ENCODE data around the gene RASAL3.
"Not testable (repeated sequence)": the region's sequence is repeated elsewhere in the genome, so short reads cannot be mapped to it uniquely, and the experiment has no call there.

RASAL3 gene

DNA sequence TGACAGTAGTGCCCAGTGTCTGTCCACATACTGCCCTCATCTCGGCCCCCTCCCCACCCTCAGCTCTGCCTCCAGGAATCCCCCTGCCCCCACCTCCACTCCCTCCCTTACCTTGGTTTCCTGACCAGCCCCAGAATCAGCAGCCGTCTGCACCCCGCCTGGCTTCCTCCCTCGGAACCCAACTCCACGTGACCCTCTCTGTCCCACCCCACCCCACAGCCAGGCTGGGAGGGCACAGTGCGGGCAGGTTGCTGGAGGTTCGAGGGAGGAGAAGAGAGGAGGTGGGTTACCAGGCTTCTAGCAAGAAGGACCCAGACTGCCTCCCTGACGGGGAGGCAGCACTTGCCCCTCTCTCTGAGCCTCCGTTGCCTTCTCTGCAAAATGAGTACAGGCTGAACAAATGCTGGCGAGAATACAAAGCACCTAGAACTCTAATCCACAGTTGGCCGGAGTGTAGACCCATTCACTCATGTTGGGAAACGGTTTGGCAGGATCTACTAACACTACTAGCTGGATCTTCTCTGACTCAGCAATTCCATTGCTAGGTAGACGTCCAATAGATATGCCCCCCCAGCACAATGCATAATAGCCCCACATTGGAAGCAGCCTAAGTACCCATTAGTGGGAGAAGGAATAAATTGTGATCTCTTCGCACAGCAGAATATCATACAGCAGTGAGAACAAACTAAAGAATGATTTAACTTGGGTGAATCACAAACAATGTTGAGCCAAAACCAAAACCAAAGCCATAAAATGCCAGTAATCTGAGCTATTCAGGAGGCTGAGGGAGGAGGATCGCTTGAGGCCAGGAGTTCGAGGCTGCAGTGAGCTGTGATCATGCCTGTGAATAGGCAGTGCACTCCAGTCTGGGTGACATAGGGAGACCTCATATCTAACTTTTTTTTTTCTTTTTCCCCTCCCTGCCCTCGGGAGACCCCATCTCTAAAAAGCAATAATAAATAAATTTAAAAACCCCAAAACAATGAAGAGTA is at the start of gene RASAL3:
Gene RASAL3, minus strand, starts transcription at position 151 of the 992 bp plus-strand sequence. CDS start 186 bp downstream, outside the sequence.
- peak; percentile 86 for DNase-seq

DNA sequence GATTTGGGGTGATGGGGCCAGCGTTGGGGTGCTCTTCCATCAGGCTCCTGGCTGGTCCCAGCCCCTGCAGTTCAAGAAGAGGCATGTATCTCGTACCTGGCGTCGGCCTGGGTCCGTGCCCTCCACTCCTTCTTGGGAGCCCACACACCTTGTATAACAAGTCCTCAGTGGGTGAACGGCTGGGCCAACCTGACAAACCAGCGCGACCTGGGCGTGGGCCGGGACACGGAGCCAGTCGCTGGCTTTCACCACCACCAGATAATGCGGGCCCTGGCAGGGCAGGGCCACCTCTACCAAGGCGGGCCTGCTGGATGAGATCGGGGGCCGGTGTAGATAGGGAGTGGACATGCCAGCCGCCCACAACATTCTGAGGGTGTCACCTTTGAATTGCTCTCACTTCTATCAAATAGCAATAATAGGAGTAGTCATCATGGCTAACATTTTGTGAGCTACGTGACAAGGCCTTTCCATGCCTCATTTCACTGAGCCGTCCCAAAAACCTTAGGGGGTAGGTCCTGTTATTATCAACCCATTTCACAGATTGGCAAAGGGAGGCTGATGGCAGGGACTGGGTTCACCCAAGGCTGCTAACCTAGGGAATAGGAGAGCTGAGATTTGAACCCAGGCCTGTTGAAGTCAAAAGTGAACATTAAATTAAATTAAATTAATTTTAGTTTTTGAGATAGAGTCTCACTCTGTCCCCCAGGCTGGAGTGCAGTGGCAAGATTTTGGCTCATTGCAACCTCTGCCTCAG is 47.5 kb upstream of the RASAL3 start:
- DNase-seq: no peak

DNA sequence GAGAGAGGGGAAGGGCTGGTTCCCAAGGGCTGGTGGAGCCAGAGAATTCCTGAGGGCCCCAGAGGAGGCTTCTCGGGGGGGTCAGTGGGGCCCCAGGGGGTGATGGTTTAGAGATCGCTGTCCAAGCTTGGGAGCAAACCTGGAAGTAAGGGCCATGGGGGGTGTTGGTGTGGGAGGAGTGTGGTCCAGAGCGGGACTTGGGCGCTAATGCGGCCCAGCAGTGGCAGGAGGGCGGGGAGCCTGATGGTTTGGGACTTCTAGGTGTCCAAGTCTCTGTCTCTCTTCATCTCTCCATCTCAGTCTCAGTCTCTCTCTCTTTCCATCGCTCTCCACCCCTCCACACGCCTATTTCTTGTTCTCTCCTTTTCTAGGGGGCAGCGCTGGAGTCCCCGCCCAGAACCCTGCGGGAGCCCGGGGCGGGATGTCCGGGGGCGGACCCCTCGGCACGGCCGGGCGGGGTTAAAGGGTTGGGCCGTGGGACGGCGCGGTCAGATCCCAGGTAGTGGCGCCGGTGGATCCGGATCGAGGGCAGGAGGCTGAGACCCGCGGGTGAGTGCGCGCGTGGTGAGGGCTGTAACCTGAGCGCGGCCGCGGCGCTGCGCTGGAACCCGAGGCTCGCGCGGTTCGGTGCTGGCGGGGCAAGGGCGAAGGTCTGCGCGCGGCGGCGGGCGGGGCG is 43.8 kb upstream of the RASAL3 start, which contains the start of gene CYP4F22:
Gene CYP4F22, plus strand, starts transcription at position 491 of the 676 bp plus-strand sequence. CDS start 16,812 bp downstream, outside the sequence.
- DNase-seq: peak; percentile 44

DNA sequence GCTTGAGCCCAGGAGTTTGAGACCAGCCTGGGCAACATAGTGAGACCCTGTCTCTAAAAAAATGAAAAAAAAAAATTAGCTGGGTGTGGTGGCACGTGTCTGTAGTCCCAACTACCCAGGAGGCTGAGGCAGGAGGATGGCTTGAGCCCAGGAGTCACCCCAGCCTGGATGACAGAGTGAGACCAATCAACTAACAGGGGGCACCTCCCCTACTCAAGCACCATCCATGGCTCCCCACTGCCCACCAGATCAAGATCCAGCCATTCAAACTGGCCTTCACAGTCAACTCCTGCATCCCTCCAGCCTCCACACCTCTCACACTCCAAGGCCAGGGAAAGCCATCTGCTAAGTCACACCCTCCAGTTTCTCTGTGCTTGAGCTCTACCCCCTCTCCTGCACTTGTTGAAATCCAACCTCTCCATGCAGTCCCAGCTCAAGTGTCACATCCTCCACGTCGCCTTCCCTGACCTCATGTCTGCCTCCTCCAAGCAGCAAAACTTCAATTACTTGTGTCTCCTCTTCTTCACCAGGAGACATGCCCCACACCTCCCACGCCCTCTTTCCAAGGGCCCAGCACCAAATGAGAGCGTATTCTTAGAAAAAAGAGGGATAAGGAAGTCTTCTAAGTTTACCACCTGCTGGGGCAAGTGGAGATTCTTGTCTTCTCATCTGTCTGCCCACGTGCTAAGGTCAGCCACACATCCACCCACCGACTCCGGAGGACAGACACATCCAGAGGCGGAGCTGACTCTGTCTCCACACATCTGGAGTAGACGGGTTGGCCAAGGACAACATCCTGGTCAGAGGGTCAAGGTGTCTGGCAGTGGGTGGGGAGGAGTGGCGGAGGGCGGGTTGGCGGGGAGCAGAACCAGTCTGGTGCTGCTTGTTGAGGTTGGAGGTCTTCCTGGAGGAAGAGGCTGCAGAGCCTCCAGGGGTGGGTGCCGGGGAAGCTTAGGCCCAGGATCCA is 43.0 kb upstream of the RASAL3 start:
- DNase-seq: no peak

DNA sequence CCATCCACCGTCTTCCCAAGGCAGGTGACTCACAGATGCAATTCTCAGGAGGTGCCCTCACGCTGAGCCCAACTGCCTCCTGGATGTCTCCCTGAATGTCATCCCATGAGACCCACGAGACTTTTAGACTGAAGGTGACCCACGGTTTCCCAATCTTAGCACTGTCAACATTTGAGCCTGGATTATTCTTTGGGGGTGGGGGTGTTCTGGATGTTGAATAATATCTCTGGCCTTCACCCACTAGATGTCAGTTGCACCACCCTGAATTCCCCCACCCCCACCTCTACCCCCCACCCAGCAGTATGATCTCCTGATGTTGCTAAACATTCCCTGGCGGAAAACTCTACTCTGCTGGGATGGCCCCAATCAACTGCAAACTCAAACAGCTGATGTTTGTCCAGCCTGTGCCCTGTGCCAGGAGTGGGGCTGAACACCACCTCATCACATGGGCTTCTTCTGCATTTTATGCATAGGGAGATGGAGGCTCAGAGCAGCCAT is 41.8 kb upstream of the RASAL3 start:
- DNase-seq: no peak

DNA sequence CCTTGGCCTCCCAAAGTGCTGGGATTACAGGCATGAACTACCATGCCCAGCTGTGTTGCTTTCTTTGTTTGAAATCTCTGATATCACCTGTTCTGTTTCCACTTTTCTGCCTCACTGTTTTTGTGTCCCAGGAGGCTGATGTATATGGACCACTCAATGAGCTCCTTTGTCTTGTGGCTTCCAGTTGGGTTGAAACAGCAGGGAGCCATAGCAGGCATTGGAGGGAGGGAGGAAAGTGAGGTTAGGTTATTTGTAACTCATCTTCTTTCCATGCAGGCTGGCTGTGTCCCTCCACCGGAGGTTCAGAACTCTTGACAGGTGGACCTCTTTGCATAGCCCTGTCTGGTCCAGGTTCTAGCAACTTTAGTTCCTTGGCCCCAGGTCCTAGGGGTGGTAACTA is 37.9 kb upstream of the RASAL3 start:
- DNase-seq: no peak

DNA sequence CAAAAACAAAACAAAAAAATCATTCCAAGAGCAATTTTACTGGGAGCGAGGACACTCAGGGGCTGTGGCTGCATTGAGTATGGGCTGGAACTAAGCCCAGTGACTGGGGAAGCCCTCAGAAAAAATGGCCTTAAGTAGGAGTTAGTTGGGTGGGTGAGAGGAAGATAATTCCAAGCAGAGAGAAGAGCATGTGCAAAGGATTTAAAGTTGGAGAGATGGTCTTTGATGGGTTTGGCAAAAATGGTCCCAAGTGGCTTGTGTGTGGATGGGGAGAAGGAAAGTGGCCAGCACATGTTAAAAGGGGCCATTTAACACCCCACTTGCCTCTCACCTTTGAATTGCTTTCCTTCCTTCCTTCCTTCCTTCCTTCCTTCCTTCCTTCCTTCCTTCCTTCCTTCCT is 37.3 kb upstream of the RASAL3 start:
- DNase-seq: no peak

DNA sequence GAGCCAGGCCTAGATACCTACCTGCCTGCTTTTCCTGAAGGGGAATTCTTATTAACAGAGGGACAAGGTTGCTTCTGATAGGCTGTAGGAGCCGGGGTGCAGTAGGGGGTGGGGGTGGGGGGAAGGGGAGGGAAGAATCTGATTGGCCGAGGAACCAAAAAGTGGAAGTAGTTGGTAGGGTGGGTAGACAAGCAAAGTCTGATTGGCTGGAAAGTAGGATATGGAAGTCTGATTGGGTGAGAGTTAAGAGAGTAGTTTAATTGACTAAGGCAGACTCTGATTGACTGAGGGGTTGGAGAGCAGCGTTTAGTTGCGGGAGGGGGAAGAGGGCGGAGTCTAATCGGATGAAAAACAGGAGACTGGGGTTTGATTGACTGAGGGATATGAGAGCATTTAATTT is 34.6 kb upstream of the RASAL3 start:
- no peak for DNase-seq

DNA sequence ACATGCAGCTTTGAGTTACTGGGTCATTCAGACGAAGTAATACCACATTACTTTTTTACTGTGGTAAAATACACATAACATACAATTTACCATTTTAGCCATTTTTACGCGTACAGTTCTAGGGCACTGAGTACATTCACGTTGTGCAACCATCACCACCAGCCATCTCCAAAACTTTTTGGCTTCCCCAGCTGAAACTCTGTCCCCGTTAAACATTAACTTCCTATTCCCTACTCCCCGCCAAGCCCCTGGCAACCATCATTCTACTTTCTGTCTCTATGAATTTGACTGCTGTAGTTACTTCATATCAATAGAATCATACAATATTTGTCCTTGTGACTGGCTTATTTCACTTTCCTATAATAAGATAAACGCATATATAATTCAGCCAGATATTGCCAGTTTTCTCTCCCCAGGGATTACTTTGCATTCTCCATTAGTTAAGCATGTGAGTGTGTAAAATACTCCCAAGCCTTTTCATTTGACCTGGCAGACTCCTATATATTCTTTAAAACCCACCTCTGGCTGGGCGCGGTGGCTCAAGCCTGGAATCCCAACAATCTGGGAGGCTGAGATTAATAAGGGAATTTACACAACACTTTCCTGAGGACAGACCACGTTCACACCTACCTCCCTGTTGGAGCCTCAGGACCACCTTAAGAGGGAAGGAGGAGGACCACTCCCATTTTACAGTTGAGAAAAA is 34.0 kb upstream of the RASAL3 start:
- no peak for DNase-seq

DNA sequence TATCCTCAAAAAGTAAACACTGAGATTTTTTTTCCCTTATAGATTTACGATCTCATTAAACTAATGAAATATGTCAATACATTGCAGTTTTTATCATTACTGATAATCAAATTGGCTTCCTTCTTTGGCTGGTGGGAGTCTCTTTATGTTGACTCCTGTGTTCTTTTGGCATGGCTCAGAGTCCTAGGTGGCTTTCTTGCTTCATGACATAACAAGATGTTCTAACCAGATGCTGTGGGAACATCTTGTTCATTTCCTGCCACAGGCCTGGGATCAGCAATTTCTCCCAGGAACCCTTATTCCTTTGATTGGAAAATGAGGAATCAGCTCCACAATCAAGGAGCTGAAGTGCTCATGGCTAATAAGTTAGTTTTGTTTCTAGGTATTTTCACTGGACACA is 30.8 kb upstream of the RASAL3 start:
- no peak for DNase-seq

DNA sequence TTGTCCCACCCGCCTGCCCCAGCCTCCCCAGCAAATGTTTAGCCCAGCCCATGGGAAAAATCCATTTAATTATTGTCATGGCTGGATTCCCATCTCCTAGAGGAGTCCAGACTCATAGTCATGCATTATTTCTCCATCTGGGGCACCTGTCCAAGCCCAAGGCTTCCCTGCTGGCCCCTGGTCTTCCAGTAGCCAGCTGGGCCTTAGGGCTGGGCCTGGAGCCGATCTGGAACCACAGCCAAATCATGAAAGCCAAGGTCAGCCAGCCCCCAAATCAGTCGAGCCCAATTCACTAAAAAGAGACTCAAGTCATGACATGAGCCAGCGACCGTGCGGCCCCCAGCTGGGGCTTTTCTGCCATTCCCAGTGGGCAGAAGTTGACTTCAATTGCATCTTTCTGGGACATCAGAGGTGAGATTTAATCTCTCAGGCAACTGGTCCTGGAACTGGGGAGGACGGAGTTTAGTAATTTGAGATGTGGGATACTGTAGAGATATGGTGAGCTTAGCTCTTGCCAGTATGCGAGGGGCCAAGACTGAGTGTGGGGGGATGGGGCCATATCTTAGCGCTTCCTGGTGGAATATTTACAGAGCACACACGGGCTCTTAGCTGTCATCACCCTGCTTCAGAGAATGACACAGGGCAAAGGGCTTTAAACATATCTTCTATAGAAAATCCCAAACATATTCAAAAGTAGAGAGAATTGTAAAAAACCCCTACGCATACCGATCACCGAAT is 24.3 kb upstream of the RASAL3 start:
- no peak for DNase-seq

DNA sequence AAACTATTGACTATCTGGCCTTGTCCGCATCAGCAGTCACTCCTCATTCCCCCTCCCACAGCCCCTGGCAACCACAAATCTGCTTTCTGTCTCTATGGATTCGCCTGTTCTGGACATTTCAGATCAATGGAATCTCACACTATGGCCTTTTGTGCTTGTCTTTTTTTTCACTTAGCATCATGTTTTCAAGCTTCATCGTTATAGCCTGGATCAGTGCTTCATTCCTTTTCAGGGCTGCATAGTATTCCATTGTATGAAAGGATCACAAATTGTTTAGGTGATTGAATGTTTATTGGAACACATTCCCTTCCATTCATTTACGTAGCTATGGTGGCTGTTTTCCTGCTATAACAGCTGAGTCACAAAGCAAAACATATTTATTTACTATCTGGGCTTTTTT is 22.7 kb upstream of the RASAL3 start:
- no peak for DNase-seq

DNA sequence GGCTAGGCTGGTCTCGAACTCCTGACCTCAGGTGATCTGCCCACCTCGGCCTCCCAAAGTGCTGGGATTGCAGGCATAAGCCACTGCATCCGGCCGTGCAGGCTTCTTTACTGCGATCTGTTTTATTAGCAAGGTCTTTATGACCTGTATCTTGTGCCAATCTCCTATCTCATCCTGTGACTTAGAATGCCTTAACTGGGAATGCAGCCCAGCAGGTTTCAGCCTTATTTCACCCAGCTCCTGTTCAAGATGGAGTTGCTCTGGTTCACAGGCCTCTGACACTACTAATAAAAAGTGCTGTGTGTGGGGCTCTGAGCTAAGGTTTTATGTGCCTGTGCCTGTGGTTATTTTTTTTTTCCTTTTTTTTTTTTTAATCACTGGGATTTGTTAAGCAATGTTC is 21.4 kb upstream of the RASAL3 start:
- DNase-seq: not testable (repeated sequence)

DNA sequence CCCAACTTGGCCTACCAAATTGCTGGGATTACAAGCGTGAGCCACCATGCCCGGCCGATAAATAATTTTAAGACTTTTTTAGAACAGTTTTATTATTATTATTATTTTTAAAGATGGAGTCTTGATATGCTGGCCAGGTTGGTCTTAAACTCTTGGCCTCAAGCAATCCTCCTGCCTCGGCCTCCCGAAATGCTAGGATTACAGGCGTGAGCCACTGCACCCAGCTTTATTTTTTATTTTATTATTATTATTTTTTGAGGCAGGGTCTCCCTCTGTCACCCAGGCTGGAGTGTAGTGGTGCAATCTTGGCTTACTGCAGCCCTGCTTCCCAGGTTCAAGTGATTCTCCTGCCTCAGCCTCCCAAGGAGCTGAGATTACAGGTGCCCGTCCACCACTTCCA is 16.7 kb upstream of the RASAL3 start:
- not testable (repeated sequence) for DNase-seq

DNA sequence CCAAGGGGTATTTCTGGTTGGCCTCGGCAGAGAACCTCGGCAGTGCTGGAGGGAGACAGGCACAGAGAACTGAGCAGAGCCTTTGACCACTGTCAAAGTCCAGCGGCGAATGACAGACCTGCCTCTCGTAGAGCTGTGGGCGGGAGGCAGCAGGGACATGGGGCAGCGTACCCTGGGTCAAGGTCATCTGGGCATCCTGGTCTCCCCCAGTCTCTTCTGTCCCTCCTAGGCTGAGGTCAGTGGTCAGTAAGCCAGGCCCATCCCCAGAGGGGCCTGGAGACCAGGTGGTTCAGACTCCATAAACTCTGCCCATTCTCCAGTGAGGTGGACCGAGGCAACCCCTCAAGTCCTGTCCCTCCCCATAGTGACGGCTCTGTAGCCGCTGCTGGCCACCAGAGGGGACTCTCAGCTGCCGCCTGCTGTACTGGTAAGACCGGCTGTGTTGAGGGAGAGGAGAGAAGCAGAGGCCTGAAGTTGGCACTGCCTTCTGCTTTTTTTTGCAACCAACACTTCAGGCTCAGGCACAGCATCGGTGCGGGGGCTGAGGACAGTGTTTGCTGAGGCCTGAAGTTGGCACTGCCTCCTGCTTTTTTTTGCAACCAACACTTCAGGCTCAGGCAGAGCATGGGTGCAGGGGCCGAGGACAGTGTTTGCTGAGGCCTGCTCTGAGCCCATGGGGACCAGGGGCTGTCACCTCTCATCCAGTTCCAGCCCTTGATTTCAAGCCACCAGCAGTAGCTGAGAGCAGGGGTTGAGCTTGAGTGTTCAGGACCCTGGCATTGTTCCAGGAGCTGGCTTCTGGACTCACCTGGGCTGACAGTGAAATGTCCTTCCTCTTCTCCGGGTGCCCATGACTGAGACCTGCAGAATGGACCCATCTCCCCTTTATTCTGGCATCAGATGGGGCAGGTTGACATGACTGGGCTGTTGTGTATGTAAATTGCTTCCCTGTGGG is 15.3 kb upstream of the RASAL3 start, which contains the start of gene PGLYRP2:
Gene PGLYRP2, minus strand, starts transcription at position 111 of the 955 bp plus-strand sequence. CDS start 130 bp downstream, outside the sequence.
- peak; percentile 28 for DNase-seq

DNA sequence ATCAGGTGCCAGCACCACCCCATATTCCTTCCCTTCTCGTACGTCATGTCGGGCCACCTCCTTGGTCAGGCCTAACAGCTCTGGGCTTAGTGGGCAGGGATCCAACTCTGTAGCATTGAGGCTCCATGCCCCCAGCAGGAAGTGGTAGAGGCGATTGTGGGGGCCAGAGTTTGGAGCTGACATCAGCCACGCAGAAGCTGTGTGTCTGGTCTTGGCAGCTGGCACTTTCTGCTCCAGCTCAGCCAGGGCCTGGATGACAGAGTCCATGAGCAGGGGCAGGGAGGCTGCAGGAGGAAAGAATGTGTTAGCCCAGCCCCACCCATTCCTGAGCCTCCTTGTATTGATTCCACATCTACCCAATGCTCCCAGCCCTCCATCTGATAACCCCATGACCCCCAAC is 12.0 kb upstream of the RASAL3 start:
- DNase-seq: no peak

DNA sequence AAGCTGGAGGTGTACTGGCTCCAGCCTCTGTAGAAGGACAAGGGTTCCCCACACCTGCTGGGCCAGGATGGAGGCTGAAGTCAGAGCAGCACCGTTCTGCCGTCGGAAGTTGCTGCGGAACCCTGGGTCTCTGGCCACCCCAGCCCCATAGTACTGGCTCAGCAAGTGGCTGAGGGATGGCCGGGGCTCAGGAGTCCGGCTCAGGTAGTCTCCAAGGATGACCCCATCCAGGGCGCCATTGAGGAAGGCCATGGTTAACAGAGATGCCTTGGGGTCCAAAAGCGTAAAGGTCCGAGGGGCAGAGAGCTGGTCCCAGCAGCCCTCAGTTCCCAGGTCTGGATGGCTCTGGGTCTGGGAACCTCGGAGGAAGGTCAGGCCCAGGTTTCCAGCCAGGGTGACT is 11.3 kb upstream of the RASAL3 start:
- no peak for DNase-seq

DNA sequence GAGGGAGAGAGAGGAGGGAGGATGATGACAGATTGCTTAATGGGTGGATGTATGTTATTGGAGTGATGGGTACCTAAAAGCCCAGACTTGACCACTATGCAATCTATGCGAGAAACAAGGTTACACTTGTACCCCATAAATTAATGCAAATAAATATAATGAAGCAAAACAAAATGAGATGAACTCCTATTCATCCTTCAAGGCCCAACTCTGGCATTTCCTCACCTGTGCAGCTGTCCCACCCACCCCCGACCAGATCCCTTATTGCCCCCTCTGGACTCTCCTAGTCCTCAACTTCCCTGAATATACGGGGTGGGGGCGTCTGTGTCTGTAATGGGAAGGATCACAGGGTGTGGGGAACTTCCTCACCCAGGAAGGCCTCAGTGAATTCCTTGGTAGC is 10.8 kb upstream of the RASAL3 start:
- no peak for DNase-seq

DNA sequence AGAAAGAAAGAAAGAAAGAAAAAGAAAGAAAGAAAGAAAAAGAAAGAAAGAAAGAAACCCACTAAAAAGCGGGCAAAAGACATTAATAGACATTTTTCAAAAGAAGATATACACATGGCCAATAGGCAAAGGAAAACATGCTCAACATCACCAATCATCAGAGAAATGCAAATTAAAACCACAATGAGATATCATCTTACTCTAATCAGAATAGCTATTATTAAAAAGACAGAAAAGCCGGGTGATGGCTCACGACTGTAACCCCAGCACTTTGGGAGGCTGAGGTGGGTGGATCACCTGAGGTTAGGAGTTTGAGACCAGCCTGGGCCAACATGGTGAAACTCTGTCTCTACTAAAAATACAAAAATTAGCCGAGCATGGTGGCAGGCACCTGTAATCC is 9.5 kb upstream of the RASAL3 start:
- DNase-seq: not testable (repeated sequence)

Data from CD4-positive, alpha-beta T cell treated with Interleukin-17A for 4 hours (primary cell).